ENCODE results near the gene MTERF2. TPM values are rescaled to one million over a fixed set of nuclear protein-coding genes. Genes with fewer than 3 reads are reported as not detected.

The MTERF2 gene
- total RNA-seq, 1 experiment from 2014 or later, result 7.8 TPM

- no peak overlapping the region for H3K4me3 ChIP-seq (replicated peaks in 1 of 2; ENCODE audit: low read depth in 1 of 2, low read length in 2 of 2)
- POLR2A ChIA-PET, result no interaction called here
- no peaks in the 10 kb centered on the region for H3K9me3 ChIP-seq (ENCODE audit: control insufficient read depth in 1 of 2, insufficient read depth in 1 of 2, low read depth in 1 of 2, low read length in 2 of 2)
- intact Hi-C loops (cut with micrococcal nuclease), result no loop called here
- TF ChIP-seq MAX (IDR thresholded peaks at IDR 0.05), result no peak
- no peak for TF ChIP-seq CEBPB (IDR thresholded peaks at IDR 0.05; ENCODE audit: low read depth)
- TF ChIP-seq RAD21 (IDR thresholded peaks at IDR 0.05; ENCODE audit: low read depth), result no peak
- TF ChIP-seq EZH2 (IDR thresholded peaks at IDR 0.05), result no peak
- TF ChIP-seq ZNF274 (IDR thresholded peaks at IDR 0.05; ENCODE audit: low read depth, low read length), result no peak
- no peak for TF ChIP-seq JUND (IDR thresholded peaks at IDR 0.05)
- no peak for TF ChIP-seq TCF7L2 (IDR thresholded peaks at IDR 0.05; ENCODE audit: borderline replicate concordance, extremely low read depth, insufficient read depth, insufficient read length)
- no peak for TF ChIP-seq CTCF (IDR thresholded peaks at IDR 0.05 in 2 of 3, conservative IDR thresholded peaks at IDR 0.05 in 1 of 3; ENCODE audit: borderline replicate concordance in 1 of 3, insufficient read depth in 1 of 3, low read depth in 2 of 3, low read length in 2 of 3)
- no peak for TF ChIP-seq EGR1 (IDR thresholded peaks at IDR 0.05; ENCODE audit: low read depth)
- no peak for TF ChIP-seq ZBTB33 (IDR thresholded peaks at IDR 0.05; ENCODE audit: extremely low read depth, insufficient replicate concordance, low read length)
- no peak for TF ChIP-seq SRF (IDR thresholded peaks at IDR 0.05; ENCODE audit: low read depth)
- TF ChIP-seq POLR2AphosphoS5 (IDR thresholded peaks at IDR 0.05; ENCODE audit: low read depth, low read length), result no peak
- no peak for TF ChIP-seq FOSL1 (IDR thresholded peaks at IDR 0.05; ENCODE audit: low read depth)
- no peak for TF ChIP-seq REST (IDR thresholded peaks at IDR 0.05; ENCODE audit: low read depth)
- no peak for TF ChIP-seq CBX3 (IDR thresholded peaks at IDR 0.05; ENCODE audit: low read depth)
- no peak for TF ChIP-seq EZH2phosphoT487 (IDR thresholded peaks at IDR 0.05; ENCODE audit: borderline replicate concordance)
- H3K27me3 ChIP-seq (ENCODE audit: insufficient read depth, low read length), result no peaks in the 10 kb centered on the region
- no peaks in the 10 kb centered on the region for H3K36me3 ChIP-seq (ENCODE audit: control insufficient read depth in 1 of 2, insufficient read depth in 2 of 2, low read length in 2 of 2)
- no peak overlapping the region for H3K9ac ChIP-seq (ENCODE audit: low read length)
- H3K27ac ChIP-seq (ENCODE audit: low read depth, low read length), result no peak overlapping the region
- no peak for DNase-seq (ENCODE audit: low read depth, low spot score)
- no peak for ATAC-seq
- no peak overlapping the region for H3K4me2 ChIP-seq (ENCODE audit: low read length)
- RAD21 ChIA-PET (ENCODE audit: low non-redundant PET in 1 of 2, low total read pairs in 2 of 2, uncharacterized antibody in 2 of 2, unreplicated experiment in 2 of 2), result no interaction called here
- no peaks in the 10 kb centered on the region for H3K4me1 ChIP-seq (ENCODE audit: control insufficient read depth in 1 of 2, insufficient read depth in 2 of 2, low read length in 2 of 2)
- H4K20me1 ChIP-seq (ENCODE audit: insufficient read depth), result no peaks in the 10 kb centered on the region
- no peak overlapping the region for H2AFZ ChIP-seq (ENCODE audit: low read depth, low read length, poor library complexity, severe bottlenecking)
- CTCF ChIA-PET, result no interaction called here
- H3K9me2 ChIP-seq (ENCODE audit: insufficient read depth), result no peaks in the 10 kb centered on the region
- BruUV-seq (replicated peaks), result no TSS peak
- H3K79me2 ChIP-seq (ENCODE audit: insufficient read depth, low read length), result no peaks in the 10 kb centered on the region
Measured at GRCh38 chr12:106997916-106998315, 11.0 kb upstream of the MTERF2 start.
